Liver (tissue), 9 donors: ENCODE measurements around the gene SCRN1. TPM values are rescaled to one million over a fixed set of nuclear protein-coding genes. Genes with fewer than 3 reads are reported as not detected.
A peak's percentile ranks its signal among the peaks of the same experiment; 100 is the strongest.

Source experiments
- DNase-seq: peaks from one replicate; pipeline ENCODE4 v3.0.0-alpha.2; 2017; ENCODE audit warnings: low spot score
- H3K27ac ChIP-seq, 2 donors: one replicate each; pipeline ENCODE4 v1.7.0; 2013; ENCODE audit warnings: inconsistent platforms in 2 of 2, low read length in 2 of 2, control low read depth in 1 of 2, low read depth in 1 of 2, mild to moderate bottlenecking in 1 of 2
- H3K27me3 ChIP-seq, 4 donors: one replicate each; pipeline versions ENCODE4 v1.6.1 to v1.7.0; 2013; ENCODE audit warnings: low read length in 3 of 4, inconsistent platforms in 1 of 4, mild to moderate bottlenecking in 1 of 4, moderate library complexity in 1 of 4; ENCODE audit not compliant: control insufficient read depth in 4 of 4, insufficient read depth in 4 of 4
- H3K36me3 ChIP-seq, 4 donors: one replicate each; pipeline versions ENCODE4 v1.6.1 to v1.7.0; 2013; ENCODE audit warnings: low read length in 3 of 4, mild to moderate bottlenecking in 3 of 4, low read depth in 1 of 4, moderate library complexity in 1 of 4; ENCODE audit not compliant: control insufficient read depth in 4 of 4, insufficient read depth in 3 of 4
- H3K4me1 ChIP-seq, 4 donors: one replicate each; pipeline versions ENCODE4 v1.6.1 to v1.7.0; 2013; ENCODE audit warnings: low read length in 3 of 4, mild to moderate bottlenecking in 3 of 4, moderate library complexity in 1 of 4; ENCODE audit not compliant: control insufficient read depth in 4 of 4, insufficient read depth in 4 of 4
- H3K4me3 ChIP-seq, 3 donors: one replicate each; pipeline versions ENCODE4 v1.6.1 to v1.7.0; 2013; ENCODE audit warnings: low read length in 3 of 3, control low read depth in 1 of 3, low read depth in 1 of 3, mild to moderate bottlenecking in 1 of 3
- H3K9ac ChIP-seq, 2 donors: one replicate each; pipeline ENCODE4 v1.7.0; 2013; ENCODE audit warnings: low read length in 2 of 2, mild to moderate bottlenecking in 2 of 2, moderate library complexity in 2 of 2, control low read depth in 1 of 2, low read depth in 1 of 2
- H3K9me3 ChIP-seq, 4 donors: one replicate each; pipeline versions ENCODE4 v1.6.1 to v1.7.0; 2013; ENCODE audit warnings: low read length in 3 of 4; ENCODE audit not compliant: control insufficient read depth in 4 of 4
- CTCF ChIP-seq: fragments of 150-350 bp; IDR thresholded peaks from 2 replicates; pipeline ENCODE4 v1.5.1; 2017; ENCODE audit warnings: improper control_type of control experiment, low read depth, low read length; ENCODE audit not compliant: missing input control
- FOXA1 ChIP-seq: IDR thresholded peaks from 2 replicates; pipeline ENCODE4 v1.6.1; 2016; ENCODE audit warnings: antibody characterized with exemption
- GABPA ChIP-seq, 2 donors: IDR thresholded peaks in 1 of 2; conservative IDR thresholded peaks in 1 of 2; 2 replicates each; pipeline ENCODE4 v1.6.1; 2016; ENCODE audit warnings: antibody characterized with exemption in 2 of 2, mild to moderate bottlenecking in 1 of 2, moderate library complexity in 1 of 2
- HNF4A ChIP-seq, 2 donors: conservative IDR thresholded peaks; 2 replicates each; pipeline ENCODE4 v1.6.1; 2016; ENCODE audit warnings: antibody characterized with exemption in 2 of 2, mild to moderate bottlenecking in 2 of 2
- HNF4G ChIP-seq: IDR thresholded peaks from 2 replicates; pipeline ENCODE4 v1.6.1; 2016; ENCODE audit warnings: antibody characterized with exemption
- JUND ChIP-seq, 2 donors: IDR thresholded peaks; 2 replicates each; pipeline ENCODE4 v1.6.1; 2016; ENCODE audit warnings: antibody characterized with exemption in 2 of 2
- NR2F2 ChIP-seq: IDR thresholded peaks from 2 replicates; pipeline ENCODE4 v1.6.1; 2016; ENCODE audit warnings: antibody characterized with exemption
- RAD21 ChIP-seq, 2 donors: IDR thresholded peaks; 2 replicates each; pipeline ENCODE4 v1.6.1; 2016; ENCODE audit warnings: antibody characterized with exemption in 2 of 2, mild to moderate bottlenecking in 2 of 2
- REST ChIP-seq: IDR thresholded peaks from 2 replicates; pipeline ENCODE4 v1.6.1; 2016; ENCODE audit warnings: antibody characterized with exemption, mild to moderate bottlenecking
- RXRA ChIP-seq, 2 donors: IDR thresholded peaks; 2 replicates each; pipeline ENCODE4 v1.6.1; 2017 to 2018; ENCODE audit warnings: antibody characterized with exemption in 2 of 2, mild to moderate bottlenecking in 1 of 2
- SP1 ChIP-seq: IDR thresholded peaks from 2 replicates; pipeline ENCODE4 v1.6.1; 2018; ENCODE audit warnings: antibody characterized with exemption, mild to moderate bottlenecking
- TAF1 ChIP-seq: conservative IDR thresholded peaks from 2 replicates; pipeline ENCODE4 v1.6.1; 2016; ENCODE audit warnings: antibody characterized with exemption, mild to moderate bottlenecking
- WGBS: extraction: QIAGEN DNeasy Blood & Tissue Kit; methylation state at CpG from one replicate; pipeline ENCODE4 v1.1.7; 2013; 5-methylcytosine and 5-hydroxymethylcytosine counted together
- polyA plus RNA-seq, 2 donors: library from polyadenylated mRNA; stranded (reverse) in 1 of 2; unstranded in 1 of 2; fragments of 200-250 nt in 1 of 2; fragments of >200 nt in 1 of 2; fragmentation: Nextera tagmentation in 1 of 2; extraction: Ambion mirVana in 1 of 2; gene quantifications; one replicate each; pipeline versions ENCODE4 v1.2.1 to v1.2.3, GENCODE V29; 2013 to 2015
- total RNA-seq, 2 donors: library from RNA; depleted of rRNA; stranded (reverse); fragments of >200 nt; gene quantifications; one replicate each; pipeline ENCODE4 v1.2.3, GENCODE V29; 2014
- donor health status: healthy.
- donor health status: healthy.
- donor health status: healthy.
- donor health status: healthy.
- donor health status: healthy.

The SCRN1 gene
- total and polyA plus RNA-seq, 4 donors: 1.1 to 4.1 (median 2.0) TPM

DNA sequence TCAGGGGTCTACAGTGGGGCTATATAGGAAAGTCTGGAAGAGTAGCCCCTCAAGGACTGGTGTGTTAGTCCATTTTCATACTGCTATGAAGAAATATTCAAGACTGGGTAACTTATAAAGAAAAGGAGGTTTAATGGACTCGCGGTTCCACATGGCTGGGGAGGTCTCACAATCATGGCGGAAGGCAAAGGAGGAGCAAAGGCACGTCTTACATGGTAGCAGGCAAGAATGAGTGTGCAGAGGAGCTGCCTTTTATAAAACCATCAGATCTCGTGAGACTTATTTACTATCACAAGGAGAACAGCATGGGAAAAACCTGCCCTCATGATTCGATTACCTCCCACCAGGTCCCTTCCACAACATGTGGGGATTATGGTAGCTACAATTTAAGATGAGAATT lies 33.9 kb upstream of the SCRN1 start:
- no peak for TF ChIP-seq SP1
- TF ChIP-seq RAD21 (IDR thresholded peaks at IDR 0.05): no peak
- no peak for TF ChIP-seq JUND (IDR thresholded peaks at IDR 0.05)
- TF ChIP-seq FOXA1: no peak
- TF ChIP-seq HNF4G: no peak
- no peak for TF ChIP-seq NR2F2
- no peak for TF ChIP-seq GABPA (IDR thresholded peaks at IDR 0.05 in 1 of 2, conservative IDR thresholded peaks at IDR 0.05 in 1 of 2)
- H3K36me3 ChIP-seq: no peaks in the 10 kb centered on the region
- H3K9me3 ChIP-seq: no peaks in the 10 kb centered on the region
- H3K9ac ChIP-seq: no peak overlapping the region
- H3K4me1 ChIP-seq: peaks cover 3 to 25% (median 20%) of the 10 kb centered on the region in 4 donors
- H3K27me3 ChIP-seq: no peaks in the 10 kb centered on the region
- DNase-seq: no peak
- H3K4me3 ChIP-seq: no peak overlapping the region
- 97% methylated on average over 6 of the region's 6 CpGs for WGBS
- H3K27ac ChIP-seq: no peak overlapping the region

DNA sequence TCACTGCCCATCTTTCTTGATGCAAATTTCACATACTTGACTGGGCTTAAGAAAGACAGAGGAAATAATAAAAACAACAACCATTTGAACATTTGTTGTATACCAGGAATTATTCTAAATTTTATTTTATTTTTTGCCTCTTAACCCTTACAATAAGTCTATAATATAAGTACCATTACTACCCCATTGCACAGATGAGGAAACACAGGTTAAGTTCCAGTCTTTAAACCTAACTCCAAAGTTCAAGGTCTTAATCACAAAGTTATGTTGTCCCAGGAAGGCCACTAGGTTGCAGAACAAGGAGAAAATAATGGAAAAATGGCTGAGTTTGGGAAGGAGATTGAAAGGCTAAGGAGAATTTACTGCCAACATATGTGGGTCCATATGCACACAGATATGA lies 33.4 kb upstream of the SCRN1 start:
- H3K4me1 ChIP-seq: peaks cover 3 to 24% (median 20%) of the 10 kb centered on the region in 4 donors
- no peak overlapping the region for H3K9ac ChIP-seq
- H3K27ac ChIP-seq: no peak overlapping the region
- H3K9me3 ChIP-seq: no peaks in the 10 kb centered on the region
- H3K4me3 ChIP-seq: no peak overlapping the region
- H3K27me3 ChIP-seq: no peaks in the 10 kb centered on the region
- peaks cover 0 to 4% (median 0%) of the 10 kb centered on the region in 4 donors for H3K36me3 ChIP-seq
- TF ChIP-seq HNF4A (conservative IDR thresholded peaks at IDR 0.05) (peak in 1 of 2 donors; percentile 37), TAF1 (no peak), REST (no peak)
- no peak for DNase-seq

- H3K27me3 ChIP-seq: no peaks in the 10 kb centered on the region
- H3K4me1 ChIP-seq: peaks cover 3 to 7% (median 6%) of the 10 kb centered on the region in 4 donors
- 37% methylated on average over 1 of the region's 1 CpG for WGBS
- no peak overlapping the region for H3K9ac ChIP-seq
- no peak overlapping the region for H3K27ac ChIP-seq
- H3K9me3 ChIP-seq: no peaks in the 10 kb centered on the region
- H3K4me3 ChIP-seq: no peak overlapping the region
- DNase-seq: no peak
- no peak for TF ChIP-seq NR2F2
- no peak for TF ChIP-seq RAD21 (IDR thresholded peaks at IDR 0.05)
- no peak for TF ChIP-seq RXRA (IDR thresholded peaks at IDR 0.05)
- TF ChIP-seq CTCF: no peak
- peaks cover 0 to 4% (median 0%) of the 10 kb centered on the region in 4 donors for H3K36me3 ChIP-seq
These were observed 30.9 kb upstream of the SCRN1 start for GRCh38 chr7:30020535-30020934.
